ENCODE measurements around the gene TMEM163. TPM values are rescaled to one million over a fixed set of nuclear protein-coding genes. Genes with fewer than 3 reads are reported as not detected.
"Not testable (repeated sequence)": the region's sequence is repeated elsewhere in the genome, so short reads cannot be mapped to it uniquely, and the experiment has no call there.

TMEM163 gene
- total RNA-seq, 1 experiment from 2014 or later: 2.5 TPM

DNA sequence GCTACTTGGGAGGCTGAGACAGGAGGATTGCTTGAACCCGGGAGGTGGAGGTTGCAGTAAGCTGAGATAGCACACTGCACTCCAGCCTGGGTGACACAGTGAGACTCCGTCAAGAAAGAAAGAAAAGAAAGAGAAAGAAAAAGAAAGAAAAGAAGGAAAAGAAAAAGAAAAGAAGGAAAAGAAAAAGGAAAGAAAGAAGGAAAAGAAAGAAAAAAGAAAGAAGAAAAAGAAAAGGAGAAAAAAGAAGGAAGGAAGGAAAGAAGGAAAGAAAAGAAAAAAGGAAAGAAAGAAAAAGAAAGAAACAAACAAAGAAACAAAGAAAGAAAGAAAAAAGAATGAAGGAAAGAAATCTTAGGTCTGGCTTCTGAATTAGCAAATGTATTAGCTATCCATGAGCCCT, 150.4 kb downstream of the TMEM163 start:
- BruUV-seq (replicated peaks): no TSS peak

DNA sequence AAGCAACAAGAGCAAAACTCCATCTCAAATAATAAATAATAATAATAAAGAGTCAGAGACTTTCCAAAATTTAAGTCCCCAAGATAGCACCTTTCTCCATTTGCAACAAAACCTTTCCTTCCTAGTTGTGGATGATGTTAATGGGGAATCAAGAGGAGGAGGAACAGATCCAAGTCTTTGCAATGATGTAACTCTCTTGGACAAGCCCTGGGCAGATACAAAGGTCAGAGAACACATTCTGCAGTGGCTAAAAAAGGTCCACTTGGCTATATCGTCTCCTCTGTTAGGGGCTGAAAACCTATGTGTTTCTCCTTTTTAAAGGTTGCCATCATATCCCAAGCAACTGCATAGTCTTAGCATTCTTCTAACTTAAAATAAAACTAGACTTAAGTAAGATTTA, 151.1 kb downstream of the TMEM163 start:
- CTCF ChIA-PET: no interaction called here
- Mint-ChIP-seq H3K9me3 (ENCODE audit: low read depth, unreplicated experiment) (no peaks in the 10 kb centered on the region), H3K4me3 (ENCODE audit: low read depth, unreplicated experiment) (no peak overlapping the region), H3K27me3 (ENCODE audit: unreplicated experiment) (peaks cover 7% of the 10 kb centered on the region), H3K36me3 (ENCODE audit: insufficient read depth, unreplicated experiment) (no peaks in the 10 kb centered on the region), H3K27ac (ENCODE audit: unreplicated experiment) (no peak overlapping the region), H3K4me1 (ENCODE audit: low read depth, unreplicated experiment) (no peaks in the 10 kb centered on the region)
- TF ChIP-seq, protein P1, sequence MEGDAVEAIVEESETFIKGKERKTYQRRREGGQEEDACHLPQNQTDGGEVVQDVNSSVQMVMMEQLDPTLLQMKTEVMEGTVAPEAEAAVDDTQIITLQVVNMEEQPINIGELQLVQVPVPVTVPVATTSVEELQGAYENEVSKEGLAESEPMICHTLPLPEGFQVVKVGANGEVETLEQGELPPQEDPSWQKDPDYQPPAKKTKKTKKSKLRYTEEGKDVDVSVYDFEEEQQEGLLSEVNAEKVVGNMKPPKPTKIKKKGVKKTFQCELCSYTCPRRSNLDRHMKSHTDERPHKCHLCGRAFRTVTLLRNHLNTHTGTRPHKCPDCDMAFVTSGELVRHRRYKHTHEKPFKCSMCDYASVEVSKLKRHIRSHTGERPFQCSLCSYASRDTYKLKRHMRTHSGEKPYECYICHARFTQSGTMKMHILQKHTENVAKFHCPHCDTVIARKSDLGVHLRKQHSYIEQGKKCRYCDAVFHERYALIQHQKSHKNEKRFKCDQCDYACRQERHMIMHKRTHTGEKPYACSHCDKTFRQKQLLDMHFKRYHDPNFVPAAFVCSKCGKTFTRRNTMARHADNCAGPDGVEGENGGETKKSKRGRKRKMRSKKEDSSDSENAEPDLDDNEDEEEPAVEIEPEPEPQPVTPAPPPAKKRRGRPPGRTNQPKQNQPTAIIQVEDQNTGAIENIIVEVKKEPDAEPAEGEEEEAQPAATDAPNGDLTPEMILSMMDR (IDR thresholded peaks at IDR 0.05; ENCODE audit: unreplicated experiment): no peak
- no peak for DNase-seq
- intact Hi-C loops (cut with micrococcal nuclease; ENCODE audit: unreplicated experiment): no loop called here
- no TSS peak for BruUV-seq (replicated peaks)

More for the DNA sequence above, 150.4 kb downstream of the TMEM163 start:
- CTCF ChIA-PET: interaction anchor here (0.6 kb wide), 1 partner anchor 88 kb away, joined by 10 read pairs; no protein-coding TSS in a partner anchor
- DNase-seq: no peak
- Mint-ChIP-seq H3K9me3 (ENCODE audit: low read depth, unreplicated experiment) (no peaks in the 10 kb centered on the region), H3K4me1 (ENCODE audit: low read depth, unreplicated experiment) (no peaks in the 10 kb centered on the region), H3K27me3 (ENCODE audit: unreplicated experiment) (peaks cover 11% of the 10 kb centered on the region), H3K27ac (ENCODE audit: unreplicated experiment) (no peak overlapping the region), H3K4me3 (ENCODE audit: low read depth, unreplicated experiment) (no peak overlapping the region), H3K36me3 (ENCODE audit: insufficient read depth, unreplicated experiment) (no peaks in the 10 kb centered on the region)
- intact Hi-C loops (cut with micrococcal nuclease; ENCODE audit: unreplicated experiment): no loop called here
- TF ChIP-seq, protein P1 (IDR thresholded peaks at IDR 0.05; ENCODE audit: unreplicated experiment): no peak

DNA sequence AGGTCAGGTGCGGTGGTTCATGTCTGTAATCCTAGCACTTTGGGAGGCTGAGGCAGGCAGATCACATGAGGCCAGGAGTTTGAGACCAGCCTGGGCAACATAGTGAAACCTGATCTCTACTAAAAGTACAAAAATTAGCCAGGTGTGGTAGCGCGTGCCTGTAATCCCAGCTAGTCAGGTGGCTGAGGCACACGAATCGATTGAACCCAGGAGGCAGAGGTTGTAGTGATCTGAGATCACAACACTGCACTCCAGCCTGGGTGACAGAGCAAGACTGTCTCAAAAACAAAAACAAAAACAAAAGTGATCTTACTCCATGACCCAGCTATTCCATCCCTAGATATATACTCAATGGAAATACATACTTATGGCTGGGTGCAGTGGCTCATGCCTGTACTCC, 153.8 kb downstream of the TMEM163 start:
- intact Hi-C loops (cut with micrococcal nuclease; ENCODE audit: unreplicated experiment); H3K27me3 Mint-ChIP-seq (ENCODE audit: unreplicated experiment); H3K36me3 Mint-ChIP-seq (ENCODE audit: insufficient read depth, unreplicated experiment); H3K9me3 Mint-ChIP-seq (ENCODE audit: low read depth, unreplicated experiment); H3K27ac Mint-ChIP-seq (ENCODE audit: unreplicated experiment); H3K4me1 Mint-ChIP-seq (ENCODE audit: low read depth, unreplicated experiment); BruUV-seq (replicated peaks); H3K4me3 Mint-ChIP-seq (ENCODE audit: low read depth, unreplicated experiment); DNase-seq: not testable (repeated sequence)
- CTCF ChIA-PET: interaction anchor here (0.7 to 1.0 kb wide), 2 partner anchors 34 to 110 kb away, joined by 3 to 4 read pairs; no protein-coding TSS in a partner anchor

DNA sequence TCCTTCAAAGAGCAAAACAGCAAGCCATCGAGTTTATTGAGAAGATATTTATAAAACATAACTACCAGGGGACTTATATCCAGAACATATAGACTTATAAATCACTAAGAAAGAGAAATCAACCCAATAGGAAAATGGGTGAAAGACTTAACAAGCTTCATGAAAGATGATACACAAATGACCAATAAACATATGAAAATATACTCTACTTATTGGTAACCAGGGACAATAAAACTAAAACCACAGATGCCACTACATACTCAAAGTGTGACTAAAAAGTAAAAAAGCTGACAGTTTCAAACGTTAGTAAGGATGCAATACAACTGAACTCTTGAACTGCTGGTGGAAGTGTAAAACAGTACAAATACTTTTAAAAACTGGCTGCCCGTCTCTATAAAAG, 154.3 kb downstream of the TMEM163 start:
- intact Hi-C loops (cut with micrococcal nuclease; ENCODE audit: unreplicated experiment): no loop called here
- no peak overlapping the region for H3K27ac Mint-ChIP-seq (ENCODE audit: unreplicated experiment)
- TF ChIP-seq, protein P1 (IDR thresholded peaks at IDR 0.05; ENCODE audit: unreplicated experiment): no peak
- H3K4me3 Mint-ChIP-seq (ENCODE audit: low read depth, unreplicated experiment): no peak overlapping the region
- no peaks in the 10 kb centered on the region for H3K9me3 Mint-ChIP-seq (ENCODE audit: low read depth, unreplicated experiment)
- no TSS peak for BruUV-seq (replicated peaks)
- CTCF ChIA-PET: interaction anchor here (1.0 kb wide), 1 partner anchor 110 kb away, joined by 4 read pairs; no protein-coding TSS in a partner anchor
- no peaks in the 10 kb centered on the region for H3K4me1 Mint-ChIP-seq (ENCODE audit: low read depth, unreplicated experiment)
- DNase-seq: no peak
- H3K27me3 Mint-ChIP-seq (ENCODE audit: unreplicated experiment): no peaks in the 10 kb centered on the region
- no peaks in the 10 kb centered on the region for H3K36me3 Mint-ChIP-seq (ENCODE audit: insufficient read depth, unreplicated experiment)

DNA sequence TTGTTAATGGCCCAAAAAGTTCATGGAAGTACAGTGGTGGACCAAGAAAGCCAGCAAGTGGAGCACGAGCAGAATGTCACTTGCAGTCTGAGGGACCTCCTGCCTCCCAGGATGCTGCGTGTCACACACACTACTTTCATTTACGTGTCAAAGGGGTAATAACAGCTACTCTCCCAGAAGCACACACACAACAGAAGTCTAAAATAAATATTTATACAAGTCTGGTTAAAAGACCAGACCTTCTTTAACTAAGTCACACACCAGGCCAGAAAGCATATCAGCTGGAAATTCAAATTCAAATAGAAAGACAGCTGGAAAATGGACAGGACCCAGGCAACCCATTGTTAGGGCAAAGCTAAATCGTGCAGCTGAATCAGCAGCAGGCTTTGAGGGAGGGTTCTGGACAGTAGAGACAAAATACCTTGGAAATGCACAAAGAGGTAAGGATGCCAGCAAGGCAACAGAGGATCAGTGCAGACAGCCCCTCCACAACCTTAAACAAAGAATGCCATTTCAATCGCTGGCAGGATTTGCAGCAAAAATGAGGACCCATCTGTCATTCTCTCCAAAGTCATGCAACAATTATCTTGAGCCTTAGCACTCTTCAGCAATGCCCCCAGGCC, 160.5 kb downstream of the TMEM163 start:
- DNase-seq: no peak
- TF ChIP-seq, protein P1 (IDR thresholded peaks at IDR 0.05; ENCODE audit: unreplicated experiment): no peak
- CTCF ChIA-PET: interaction anchor here (0.7 kb wide), 1 partner anchor 77 kb away, joined by 3 read pairs; no protein-coding TSS in a partner anchor
- no peaks in the 10 kb centered on the region for H3K36me3 Mint-ChIP-seq (ENCODE audit: insufficient read depth, unreplicated experiment)
- no peaks in the 10 kb centered on the region for H3K9me3 Mint-ChIP-seq (ENCODE audit: low read depth, unreplicated experiment)
- intact Hi-C loops (cut with micrococcal nuclease; ENCODE audit: unreplicated experiment): no loop called here
- BruUV-seq (replicated peaks): no TSS peak
- no peak overlapping the region for H3K27ac Mint-ChIP-seq (ENCODE audit: unreplicated experiment)
- no peak overlapping the region for H3K4me3 Mint-ChIP-seq (ENCODE audit: low read depth, unreplicated experiment)
- peaks cover 22% of the 10 kb centered on the region for H3K27me3 Mint-ChIP-seq (ENCODE audit: unreplicated experiment)
- H3K4me1 Mint-ChIP-seq (ENCODE audit: low read depth, unreplicated experiment): no peaks in the 10 kb centered on the region

Measured in Calu3 (cell line).